Esophagus squamous epithelium (tissue), 5 donors: ENCODE results near the gene NRXN3. TPM values are rescaled to one million over a fixed set of nuclear protein-coding genes. Genes with fewer than 3 reads are reported as not detected.

Experiments used
- DNase-seq: peaks from one replicate; lab custom pipeline; 2025; lab: John Stamatoyannopoulos, UW
- H3K27ac ChIP-seq, 4 donors: fragments of 200-600 bp; sonication (generic); one replicate each; pipeline ENCODE4 v1.5.1; 2016 to 2019; ENCODE audit warnings: mild to moderate bottlenecking in 1 of 4
- H3K27me3 ChIP-seq, 4 donors: fragments of 200-600 bp; sonication (generic); 1 replicate in 3 of 4; 2 replicates in 1 of 4; pipeline versions ENCODE4 v1.5.1 to v1.6.0; 2017 to 2021; ENCODE audit warnings: antibody characterized with exemption in 1 of 4
- H3K36me3 ChIP-seq, 3 donors: fragments of 200-600 bp; sonication (generic); one replicate each; pipeline ENCODE4 v1.5.1; 2016 to 2019
- H3K4me1 ChIP-seq, 3 donors: fragments of 200-600 bp; sonication (generic); one replicate each; pipeline ENCODE4 v1.5.1; 2017 to 2019
- H3K4me3 ChIP-seq, 4 donors: fragments of 200-600 bp; sonication (generic); 1 replicate in 3 of 4; 2 replicates in 1 of 4; pipeline ENCODE4 v1.5.1; 2016 to 2019; ENCODE audit warnings: mild to moderate bottlenecking in 2 of 4, moderate library complexity in 1 of 4
- H3K9me3 ChIP-seq, 3 donors: fragments of 200-600 bp; sonication (generic); one replicate each; pipeline ENCODE4 v1.5.1; 2016 to 2019
- CTCF ChIP-seq, 6 experiments: fragments of 450-650 bp in 4 of 6; fragments of 200-600 bp in 2 of 6; sonication (generic) in 2 of 6; IDR thresholded peaks; one replicate each; pipeline ENCODE4 v1.5.1; 2016 to 2019; ENCODE audit warnings: antibody characterized with exemption in 6 of 6, mild to moderate bottlenecking in 4 of 6, moderate library complexity in 4 of 6
- POLR2A ChIP-seq, 4 donors: fragments of 450-650 bp; IDR thresholded peaks; one replicate each; pipeline ENCODE4 v1.6.1; 2017; ENCODE audit warnings: antibody characterized with exemption in 4 of 4, mild to moderate bottlenecking in 4 of 4, moderate library complexity in 3 of 4
- WGBS, 2 donors: methylation state at CpG; one replicate each; pipeline ENCODE4 v1.1.5; 2018; 5-methylcytosine and 5-hydroxymethylcytosine counted together
- intact Hi-C: fragments of 100-400 bp; cut with DNase I; formaldehyde crosslinking; loops from one replicate; pipeline ENCODE4 v1.15.0; 2022
- total RNA-seq, 4 donors: library from RNA; depleted of rRNA; stranded (reverse); fragments of >200 nt; gene quantifications; one replicate each; pipeline ENCODE4 v1.1.0, GENCODE V29; 2016
- donor health status: DM: yes; HTN: yes; CAD: no.

The NRXN3 gene
- total RNA-seq, 4 donors from 2014 or later, result 0.30 to 15.8 (median 1.5) TPM

GRCh38 chr14:79150226-79150625 lies 980.1 kb downstream of the NRXN3 start:
- Histone ChIP-seq H3K4me3 (no peak overlapping the region), H3K36me3 (no peaks in the 10 kb centered on the region), H3K27ac (no peak overlapping the region), H3K9me3 (no peaks in the 10 kb centered on the region), H3K4me1 (no peaks in the 10 kb centered on the region), H3K27me3 (no peaks in the 10 kb centered on the region)
- intact Hi-C loops, result no loop called here
- no peak for TF ChIP-seq CTCF (IDR thresholded peaks at IDR 0.05)
- no peak for TF ChIP-seq POLR2A (IDR thresholded peaks at IDR 0.05)
- WGBS, 2 donors, result 67 to 83% methylated on average over 1 of the region's 1 CpG
- DNase-seq, result no peak

GRCh38 chr14:79157369-79157768 lies 987.2 kb downstream of the NRXN3 start:
- no peak for TF ChIP-seq POLR2A (IDR thresholded peaks at IDR 0.05)
- no peaks in the 10 kb centered on the region for H3K4me1 ChIP-seq
- no peak overlapping the region for H3K4me3 ChIP-seq
- intact Hi-C loops, result no loop called here
- H3K27me3 ChIP-seq, result no peaks in the 10 kb centered on the region
- no peaks in the 10 kb centered on the region for H3K36me3 ChIP-seq
- H3K27ac ChIP-seq, result no peak overlapping the region
- DNase-seq, result no peak
- H3K9me3 ChIP-seq, result no peaks in the 10 kb centered on the region

GRCh38 chr14:79161571-79161970 lies 991.4 kb downstream of the NRXN3 start:
- no peaks in the 10 kb centered on the region for H3K9me3 ChIP-seq
- no peak overlapping the region for H3K4me3 ChIP-seq
- DNase-seq, result no peak
- H3K4me1 ChIP-seq, result no peaks in the 10 kb centered on the region
- TF ChIP-seq POLR2A (IDR thresholded peaks at IDR 0.05) (no peak), CTCF (IDR thresholded peaks at IDR 0.05) (no peak)
- H3K27ac ChIP-seq, result no peak overlapping the region
- 25 to 30% methylated on average over 7 of the region's 7 CpGs for WGBS, 2 donors
- H3K36me3 ChIP-seq, result no peaks in the 10 kb centered on the region
- no peaks in the 10 kb centered on the region for H3K27me3 ChIP-seq
- intact Hi-C loops, result no loop called here

GRCh38 chr14:79162833-79163232 lies 992.7 kb downstream of the NRXN3 start:
- no peaks in the 10 kb centered on the region for H3K27me3 ChIP-seq
- no peak for DNase-seq
- intact Hi-C loops, result no loop called here
- no peak overlapping the region for H3K27ac ChIP-seq
- H3K36me3 ChIP-seq, result no peaks in the 10 kb centered on the region
- TF ChIP-seq POLR2A (IDR thresholded peaks at IDR 0.05) (no peak), CTCF (IDR thresholded peaks at IDR 0.05) (no peak)
- no peaks in the 10 kb centered on the region for H3K4me1 ChIP-seq
- H3K4me3 ChIP-seq, result no peak overlapping the region
- H3K9me3 ChIP-seq, result no peaks in the 10 kb centered on the region

- no peak overlapping the region for H3K4me3 ChIP-seq
- H3K9me3 ChIP-seq, result no peaks in the 10 kb centered on the region
- TF ChIP-seq POLR2A (IDR thresholded peaks at IDR 0.05) (no peak), CTCF (IDR thresholded peaks at IDR 0.05) (no peak)
- no peaks in the 10 kb centered on the region for H3K4me1 ChIP-seq
- DNase-seq, result no peak
- H3K27ac ChIP-seq, result no peak overlapping the region
- 58 to 65% methylated on average over 4 of the region's 4 CpGs for WGBS, 2 donors
- intact Hi-C loops, result no loop called here
- H3K36me3 ChIP-seq, result no peaks in the 10 kb centered on the region
- no peaks in the 10 kb centered on the region for H3K27me3 ChIP-seq
These were observed 995.4 kb downstream of the NRXN3 start for GRCh38 chr14:79165471-79166090.

GRCh38 chr14:79166171-79166570 lies 996.0 kb downstream of the NRXN3 start:
- Histone ChIP-seq H3K27me3 (no peaks in the 10 kb centered on the region), H3K9me3 (no peaks in the 10 kb centered on the region), H3K36me3 (no peaks in the 10 kb centered on the region), H3K4me3 (no peak overlapping the region), H3K4me1 (no peaks in the 10 kb centered on the region), H3K27ac (no peak overlapping the region)
- WGBS, 2 donors, result 40% methylated on average over 2 of the region's 2 CpGs
- intact Hi-C loops, result no loop called here
- no peak for DNase-seq
- TF ChIP-seq CTCF (IDR thresholded peaks at IDR 0.05), result no peak
- no peak for TF ChIP-seq POLR2A (IDR thresholded peaks at IDR 0.05)
